Subcutaneous abdominal adipose tissue (tissue), 5 donors: Measurements from ENCODE around the gene AKAP13.
A peak's percentile ranks its signal among the peaks of the same experiment; 100 is the strongest.
"Not testable (repeated sequence)": the region's sequence is repeated elsewhere in the genome, so short reads cannot be mapped to it uniquely, and the experiment has no call there.

Source experiments
- H3K27ac ChIP-seq: one replicate; pipeline ENCODE4 v1.7.0; 2013; ENCODE audit warnings: low read depth, mild to moderate bottlenecking, inconsistent platforms, low read length, moderate library complexity
- H3K27me3 ChIP-seq, 5 donors: one replicate each; pipeline ENCODE4 v1.7.0; 2013; ENCODE audit warnings: low read length in 5 of 5, inconsistent platforms in 1 of 5; ENCODE audit not compliant: control insufficient read depth in 5 of 5, insufficient read depth in 4 of 5
- H3K36me3 ChIP-seq, 5 donors: one replicate each; pipeline ENCODE4 v1.7.0; 2013; ENCODE audit warnings: low read length in 5 of 5; ENCODE audit not compliant: control insufficient read depth in 5 of 5, insufficient read depth in 5 of 5
- H3K4me1 ChIP-seq, 5 donors: one replicate each; pipeline ENCODE4 v1.7.0; 2013; ENCODE audit warnings: low read length in 5 of 5, mild to moderate bottlenecking in 3 of 5, moderate library complexity in 1 of 5; ENCODE audit not compliant: control insufficient read depth in 5 of 5, insufficient read depth in 5 of 5
- H3K4me3 ChIP-seq, 5 donors: one replicate each; pipeline ENCODE4 v1.7.0; 2013; ENCODE audit warnings: low read length in 5 of 5, low read depth in 1 of 5
- H3K9ac ChIP-seq, 5 donors: one replicate each; pipeline ENCODE4 v1.7.0; 2013; ENCODE audit warnings: low read length in 5 of 5, mild to moderate bottlenecking in 4 of 5, moderate library complexity in 3 of 5
- H3K9me3 ChIP-seq, 5 donors: one replicate each; pipeline ENCODE4 v1.7.0; 2013; ENCODE audit warnings: low read length in 5 of 5; ENCODE audit not compliant: control insufficient read depth in 5 of 5
- donor health status: healthy.
- donor health status: healthy.
- donor health status: healthy.
- donor health status: healthy.
- donor health status: healthy.

AKAP13 gene

DNA sequence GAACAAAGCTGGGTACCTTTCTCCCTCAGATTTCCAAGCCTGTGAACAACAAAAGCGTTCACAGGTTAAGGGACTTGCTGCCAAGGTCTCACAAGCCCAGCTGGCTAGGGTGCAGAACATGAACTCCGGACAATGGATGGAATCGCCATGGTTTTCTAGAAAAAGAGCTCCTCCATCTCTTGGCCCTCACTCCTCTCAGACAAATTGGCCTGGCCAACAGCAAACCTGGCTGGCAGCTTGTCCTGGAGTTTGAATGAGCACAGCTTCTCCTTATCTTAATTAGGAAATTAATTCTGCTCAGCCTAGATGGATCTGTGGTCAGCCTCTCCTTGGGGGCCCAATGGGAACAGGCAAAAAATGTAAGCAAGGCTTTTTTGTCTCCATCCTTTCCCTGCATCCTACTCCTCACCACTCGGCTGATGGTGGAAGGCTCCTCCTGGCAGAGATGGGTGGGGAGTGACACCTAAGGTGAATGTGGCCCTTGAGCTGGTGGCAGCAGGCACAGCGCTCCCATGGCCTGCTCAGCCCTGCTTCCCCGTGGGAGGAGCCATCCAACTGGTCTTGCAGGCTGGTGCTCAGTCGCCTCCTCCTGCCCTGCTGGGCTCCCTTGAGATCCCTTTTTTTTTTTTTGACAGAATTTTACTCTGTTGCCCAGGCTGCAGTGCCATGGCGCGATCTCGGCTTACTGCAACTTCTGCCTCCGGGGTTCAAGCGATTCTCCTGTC, 408.5 kb downstream of the AKAP13 start:
- H3K27ac ChIP-seq: no peak overlapping the region
- no peak overlapping the region for H3K4me3 ChIP-seq
- H3K27me3 ChIP-seq: no peaks in the 10 kb centered on the region
- no peak overlapping the region for H3K9ac ChIP-seq
- H3K4me1 ChIP-seq: peaks cover 8 to 43% (median 31%) of the 10 kb centered on the region in 5 donors
- H3K36me3 ChIP-seq: no peaks in the 10 kb centered on the region
- no peaks in the 10 kb centered on the region for H3K9me3 ChIP-seq

DNA sequence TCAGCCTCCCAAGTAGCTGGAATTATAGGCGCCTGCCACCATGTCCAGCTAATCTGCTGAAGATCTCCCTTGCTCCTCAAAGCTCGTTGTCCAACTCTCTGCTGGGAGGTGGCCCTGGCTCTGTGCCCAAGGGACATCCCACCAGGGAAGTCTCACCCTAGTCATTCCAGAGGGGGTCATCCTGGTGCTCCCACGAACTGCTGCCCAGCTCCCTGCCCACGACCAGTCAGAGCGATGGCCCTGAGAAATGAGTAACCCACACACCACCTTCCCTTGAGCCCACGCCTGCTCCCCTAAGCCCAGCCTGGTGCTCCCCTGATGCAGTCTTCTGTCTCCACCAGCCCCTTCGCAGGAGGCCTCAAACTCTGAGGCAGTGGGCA, 409.1 kb downstream of the AKAP13 start:
- H3K9ac ChIP-seq: no peak overlapping the region
- no peaks in the 10 kb centered on the region for H3K36me3 ChIP-seq
- H3K4me3 ChIP-seq: no peak overlapping the region
- H3K4me1 ChIP-seq: peaks cover 8 to 46% (median 33%) of the 10 kb centered on the region in 5 donors
- H3K27ac ChIP-seq: no peak overlapping the region
- no peaks in the 10 kb centered on the region for H3K27me3 ChIP-seq
- H3K9me3 ChIP-seq: no peaks in the 10 kb centered on the region

DNA sequence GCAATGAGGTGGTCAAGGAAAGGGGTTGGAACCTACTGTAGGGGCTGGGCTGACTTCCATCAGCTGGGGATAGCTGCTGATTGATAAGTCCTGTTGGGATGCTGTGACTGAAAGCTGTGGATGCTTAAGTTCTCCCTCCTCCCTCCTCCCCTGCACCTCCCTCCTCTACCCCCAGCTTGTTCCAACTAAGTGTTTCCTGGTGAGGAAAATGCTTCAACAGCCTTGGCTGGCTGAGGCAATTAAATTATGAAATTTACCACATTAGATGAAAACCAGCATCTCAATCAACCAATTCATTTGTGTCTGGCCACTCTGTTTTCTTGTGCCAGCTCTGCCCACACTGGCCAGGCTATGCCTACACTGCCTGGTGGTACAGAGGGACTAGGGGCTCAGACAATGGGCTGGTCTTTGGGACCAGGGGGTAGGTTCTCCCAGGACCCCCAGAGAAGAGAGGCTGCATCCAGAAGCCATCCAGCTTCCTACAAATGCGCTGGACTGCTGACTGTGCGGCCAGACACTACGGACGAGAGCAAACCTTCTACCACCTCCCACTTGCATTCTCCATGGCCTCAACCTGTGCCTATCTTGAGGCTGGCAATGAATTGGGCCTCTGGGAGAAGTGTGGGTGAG, 411.8 kb downstream of the AKAP13 start:
- H3K4me1 ChIP-seq: peaks cover 7 to 36% (median 25%) of the 10 kb centered on the region in 5 donors
- no peaks in the 10 kb centered on the region for H3K9me3 ChIP-seq
- no peak overlapping the region for H3K4me3 ChIP-seq
- H3K36me3 ChIP-seq: no peaks in the 10 kb centered on the region
- peak overlapping the region in 2 of 5 donors; percentile 2 to 11 for H3K9ac ChIP-seq
- H3K27ac ChIP-seq: no peak overlapping the region
- no peaks in the 10 kb centered on the region for H3K27me3 ChIP-seq

DNA sequence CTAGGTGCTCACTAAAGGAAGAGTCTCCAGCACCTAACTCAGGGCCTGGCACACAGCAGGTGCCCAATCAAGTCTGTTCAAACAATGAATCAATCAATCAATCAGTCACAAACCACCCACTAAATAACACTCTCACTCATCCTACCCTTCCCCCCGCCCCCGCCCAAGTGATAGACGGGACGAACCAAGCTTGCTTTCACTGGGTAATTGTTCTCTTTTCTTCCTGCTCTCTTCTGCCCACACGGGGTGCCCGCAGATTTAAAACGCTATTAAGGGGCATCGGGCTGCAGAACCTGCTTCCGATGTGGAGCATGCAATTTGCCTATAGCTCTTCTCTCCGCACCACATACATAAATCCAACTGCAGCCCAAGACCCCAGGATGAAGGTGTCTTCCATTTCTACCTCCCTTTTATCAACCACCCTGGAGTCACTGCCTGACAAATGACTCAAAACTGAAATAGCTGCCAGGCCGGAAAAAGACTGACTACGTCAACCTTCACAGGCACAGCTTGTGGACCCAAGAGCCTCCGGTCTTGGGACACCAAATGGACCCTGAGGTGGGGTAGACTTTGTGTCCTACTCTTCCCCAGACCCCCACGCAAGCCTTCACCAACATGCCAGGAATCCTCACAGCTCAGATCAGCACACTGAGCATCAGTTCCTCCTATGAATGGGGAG, 412.6 kb downstream of the AKAP13 start:
- no peaks in the 10 kb centered on the region for H3K36me3 ChIP-seq
- no peaks in the 10 kb centered on the region for H3K27me3 ChIP-seq
- peak overlapping the region; percentile 80 to 88 (median 85) for H3K4me3 ChIP-seq
- H3K9ac ChIP-seq: peak overlapping the region in 3 of 5 donors; percentile 81 to 86 (median 86)
- H3K27ac ChIP-seq: no peak overlapping the region
- no peaks in the 10 kb centered on the region for H3K9me3 ChIP-seq
- H3K4me1 ChIP-seq: peaks cover 7 to 36% (median 25%) of the 10 kb centered on the region in 5 donors

DNA sequence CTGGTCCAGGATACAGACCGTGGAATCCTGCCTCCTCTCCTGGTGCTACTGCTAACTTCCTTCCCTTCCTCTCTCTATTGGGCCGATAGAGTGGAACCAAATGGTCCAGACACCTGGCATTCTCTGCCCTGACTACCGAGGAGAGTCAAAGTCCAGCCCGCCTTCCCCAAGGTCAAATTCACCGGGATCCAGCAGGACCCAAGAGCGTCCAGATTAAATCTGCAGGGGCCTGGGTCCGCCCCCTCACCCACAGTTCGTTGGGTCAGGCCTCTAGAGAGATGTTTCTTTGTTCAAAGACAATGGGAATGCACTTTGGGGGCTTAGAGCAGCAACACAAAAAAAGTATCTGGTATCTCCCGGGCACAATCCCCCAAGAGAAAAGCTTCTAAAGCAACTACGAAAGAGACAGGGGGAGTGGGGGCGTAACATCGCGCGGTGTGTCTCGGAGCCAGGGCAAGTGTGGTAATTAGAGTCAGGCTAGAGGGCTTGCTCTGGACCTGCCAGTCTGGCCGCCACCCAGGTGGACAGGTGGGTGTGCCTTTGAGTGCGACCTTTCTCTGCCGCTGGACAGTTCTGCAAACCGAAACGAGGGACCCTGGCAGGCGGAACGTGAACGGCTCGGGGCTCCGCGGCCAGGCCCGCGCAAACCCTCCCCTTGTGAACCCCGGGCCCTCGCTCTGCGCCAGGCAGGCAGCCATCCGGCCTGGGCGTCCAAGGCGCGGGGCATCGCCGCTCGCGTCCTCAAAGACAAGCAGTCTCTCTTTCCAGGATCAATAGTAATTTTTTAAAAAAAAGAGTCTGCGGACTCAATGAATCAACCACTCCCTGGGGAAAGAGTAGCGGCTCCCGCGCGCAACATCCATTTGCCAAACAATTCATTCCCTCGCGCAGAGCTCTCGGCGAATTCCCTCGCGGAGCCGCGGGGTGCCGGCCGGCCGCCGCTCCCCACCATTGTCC, 413.5 kb downstream of the AKAP13 start:
- H3K9ac ChIP-seq: peak overlapping the region; percentile 78 to 86 (median 83)
- peak overlapping the region; percentile 88 for H3K27ac ChIP-seq
- H3K9me3 ChIP-seq: no peaks in the 10 kb centered on the region
- peak overlapping the region; percentile 80 to 88 (median 85) for H3K4me3 ChIP-seq
- H3K4me1 ChIP-seq: peaks cover 7 to 35% (median 25%) of the 10 kb centered on the region in 5 donors
- no peaks in the 10 kb centered on the region for H3K36me3 ChIP-seq
- H3K27me3 ChIP-seq: no peaks in the 10 kb centered on the region

DNA sequence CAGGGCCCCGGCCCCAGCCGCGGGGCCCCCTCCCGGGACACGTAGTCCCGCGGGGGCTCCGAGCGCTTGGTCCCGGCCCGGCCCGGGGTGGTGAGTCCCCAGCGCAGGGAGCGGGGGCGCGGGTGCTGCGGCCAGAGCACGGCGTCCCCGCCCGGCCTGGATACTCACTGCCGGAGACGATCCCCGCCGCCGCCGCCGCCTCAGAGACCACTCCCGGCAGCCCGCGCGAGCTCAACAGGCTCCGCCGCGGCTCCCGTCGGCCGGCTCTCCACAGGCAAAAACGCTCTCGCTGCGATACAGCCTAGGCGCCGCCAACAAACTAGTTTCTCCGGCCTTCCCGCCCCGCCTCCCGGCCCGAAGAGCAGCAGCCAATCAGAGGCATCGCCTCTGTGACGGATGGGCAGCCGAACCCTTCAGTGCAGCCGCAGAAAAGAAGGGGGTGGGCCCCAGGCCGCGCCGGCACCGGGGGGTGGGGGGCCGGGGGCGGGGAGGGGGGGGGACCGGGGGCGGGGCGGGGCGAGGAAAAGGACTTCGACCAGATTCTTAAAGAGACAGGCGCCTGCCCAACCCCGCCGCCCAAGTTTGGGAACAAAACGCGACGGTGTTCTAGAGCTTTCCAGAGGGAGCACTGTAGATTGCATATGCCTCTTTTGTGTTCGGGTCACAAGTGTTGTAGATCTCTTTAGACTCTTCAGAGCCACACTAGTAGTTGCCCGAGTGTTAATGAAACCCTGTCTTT, 414.4 kb downstream of the AKAP13 start, which contains the start of gene KLHL25:
Gene KLHL25, minus strand, starts transcription at position 328 of the 739 bp plus-strand sequence. CDS start 25,115 bp downstream, outside the sequence.
- Histone ChIP-seq H3K9ac (peak within 1 kb of the TSS; percentile 78 to 86 (median 83)), H3K4me1 (peaks cover 7 to 28% (median 22%) of the 10 kb centered on the region in 5 donors), H3K27me3 (peaks cover 0 to 2% (median 0%) of the 10 kb centered on the region in 5 donors), H3K27ac (peak within 1 kb of the TSS; percentile 88), H3K4me3 (peak within 1 kb of the TSS; percentile 80 to 88 (median 85)), H3K9me3 (no peaks in the 10 kb centered on the region), H3K36me3 (no peaks in the 10 kb centered on the region)

DNA sequence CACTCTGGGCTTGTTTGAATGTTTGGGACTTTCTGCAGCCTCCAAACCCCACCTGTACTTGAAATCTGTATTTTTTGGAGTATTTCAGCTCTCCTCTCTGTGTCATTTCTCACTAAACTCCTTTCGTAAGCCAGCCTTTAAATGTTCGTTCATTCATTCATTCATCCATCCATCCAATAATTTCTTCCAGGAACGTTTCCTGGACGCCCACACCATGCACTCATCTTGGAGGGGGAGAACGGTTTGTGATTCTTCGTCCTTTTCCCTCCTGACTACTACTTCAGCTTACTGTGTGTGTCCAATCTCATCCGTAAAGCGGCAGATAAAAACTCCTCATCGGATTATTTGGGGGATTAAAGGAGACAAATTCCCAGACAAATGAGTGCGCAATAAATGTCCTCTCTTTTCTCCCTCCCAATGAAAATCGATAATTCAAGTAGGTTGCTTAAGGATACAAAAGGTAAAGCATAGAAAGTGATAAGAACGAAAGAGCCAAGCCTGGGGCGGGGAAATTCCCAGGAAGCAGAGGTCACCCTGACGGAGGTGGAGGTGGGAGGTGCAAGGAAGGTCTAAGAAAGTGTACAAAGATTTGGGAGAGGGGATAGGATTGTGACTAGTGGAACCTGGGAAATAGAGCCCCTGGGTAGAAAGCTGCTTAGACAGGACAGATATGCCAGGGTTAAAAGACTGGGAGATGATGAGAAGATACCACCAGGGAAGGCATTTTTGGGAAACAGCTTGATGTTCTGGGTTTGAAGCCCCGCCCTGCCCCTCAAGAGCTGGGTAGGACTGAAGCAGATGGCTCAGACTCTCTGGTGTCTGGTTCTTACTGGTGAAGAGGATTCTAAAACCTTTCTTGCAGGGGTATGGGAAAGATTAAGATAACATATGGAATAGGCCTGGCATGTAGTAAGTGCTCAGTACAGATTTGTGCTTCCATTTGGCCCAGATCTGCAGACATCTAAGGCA, 415.2 kb downstream of the AKAP13 start:
- H3K9me3 ChIP-seq: no peaks in the 10 kb centered on the region
- peak overlapping the region in 3 of 5 donors; percentile 25 to 72 (median 35) for H3K9ac ChIP-seq
- no peaks in the 10 kb centered on the region for H3K36me3 ChIP-seq
- peaks cover 0 to 2% (median 0%) of the 10 kb centered on the region in 5 donors for H3K27me3 ChIP-seq
- peak overlapping the region; percentile 57 for H3K27ac ChIP-seq
- peak overlapping the region; percentile 46 to 77 (median 69) for H3K4me3 ChIP-seq
- H3K4me1 ChIP-seq: peaks cover 7 to 28% (median 22%) of the 10 kb centered on the region in 5 donors

DNA sequence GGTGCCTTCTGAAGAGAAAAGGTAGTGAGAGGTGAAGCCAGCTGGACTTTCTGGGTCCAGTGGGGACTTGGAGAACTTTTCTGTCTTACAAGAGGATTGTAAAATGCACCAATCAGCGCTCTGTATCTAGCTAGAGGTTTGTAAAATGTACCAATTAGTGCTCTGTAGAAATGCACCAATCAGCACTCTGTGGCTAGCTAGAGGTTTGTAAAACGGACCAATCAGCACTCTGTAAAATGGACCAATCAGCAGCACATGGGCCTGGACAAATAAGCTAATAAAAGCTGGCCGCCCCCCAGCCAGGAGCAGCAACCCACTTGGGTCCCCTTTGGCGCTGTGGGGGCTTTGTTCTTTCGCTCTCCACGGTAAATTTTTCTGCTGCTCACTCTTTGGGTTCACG, 416.0 kb downstream of the AKAP13 start:
- H3K27ac ChIP-seq, H3K27me3 ChIP-seq, H3K36me3 ChIP-seq, H3K9ac ChIP-seq, H3K9me3 ChIP-seq, H3K4me3 ChIP-seq: not testable (repeated sequence)
- H3K4me1 ChIP-seq: peaks cover 7 to 28% (median 22%) of the 10 kb centered on the region in 5 donors
